Fibroblast of skin of scalp (primary cell): ENCODE data around the gene PLCB3.

Source experiments
- DNase-seq: peaks from one replicate; pipeline ENCODE4 v3.0.0-alpha.2; 2013

PLCB3 gene

DNA sequence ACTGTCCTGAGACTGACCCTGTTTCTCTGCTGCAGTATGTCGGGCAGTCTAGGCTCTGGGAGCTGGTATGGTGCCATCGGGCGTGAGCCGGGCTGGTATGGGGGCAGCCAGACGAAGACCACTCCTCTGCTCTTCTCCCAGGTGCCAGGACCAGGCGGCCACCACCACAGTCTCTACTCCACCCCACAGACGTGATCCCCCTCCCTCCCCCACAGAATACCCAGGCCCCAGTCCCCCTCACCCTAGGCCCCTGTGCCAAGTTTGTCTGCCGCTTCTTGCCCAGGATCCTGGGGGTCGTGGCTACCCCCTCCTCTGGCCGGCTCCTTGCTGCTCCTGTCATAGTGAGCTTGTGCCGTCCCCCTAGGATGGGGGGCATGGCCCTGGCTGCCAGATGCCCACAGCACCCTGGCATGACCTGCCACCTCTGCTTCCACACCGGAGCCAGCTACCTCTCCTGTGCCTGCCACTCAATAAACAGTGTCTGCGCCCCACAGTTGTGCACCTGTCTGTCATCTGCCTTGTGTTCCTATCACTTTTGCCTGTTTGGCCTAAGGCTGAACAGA, 37.8 kb downstream of the PLCB3 start:
- DNase-seq = no peak

DNA sequence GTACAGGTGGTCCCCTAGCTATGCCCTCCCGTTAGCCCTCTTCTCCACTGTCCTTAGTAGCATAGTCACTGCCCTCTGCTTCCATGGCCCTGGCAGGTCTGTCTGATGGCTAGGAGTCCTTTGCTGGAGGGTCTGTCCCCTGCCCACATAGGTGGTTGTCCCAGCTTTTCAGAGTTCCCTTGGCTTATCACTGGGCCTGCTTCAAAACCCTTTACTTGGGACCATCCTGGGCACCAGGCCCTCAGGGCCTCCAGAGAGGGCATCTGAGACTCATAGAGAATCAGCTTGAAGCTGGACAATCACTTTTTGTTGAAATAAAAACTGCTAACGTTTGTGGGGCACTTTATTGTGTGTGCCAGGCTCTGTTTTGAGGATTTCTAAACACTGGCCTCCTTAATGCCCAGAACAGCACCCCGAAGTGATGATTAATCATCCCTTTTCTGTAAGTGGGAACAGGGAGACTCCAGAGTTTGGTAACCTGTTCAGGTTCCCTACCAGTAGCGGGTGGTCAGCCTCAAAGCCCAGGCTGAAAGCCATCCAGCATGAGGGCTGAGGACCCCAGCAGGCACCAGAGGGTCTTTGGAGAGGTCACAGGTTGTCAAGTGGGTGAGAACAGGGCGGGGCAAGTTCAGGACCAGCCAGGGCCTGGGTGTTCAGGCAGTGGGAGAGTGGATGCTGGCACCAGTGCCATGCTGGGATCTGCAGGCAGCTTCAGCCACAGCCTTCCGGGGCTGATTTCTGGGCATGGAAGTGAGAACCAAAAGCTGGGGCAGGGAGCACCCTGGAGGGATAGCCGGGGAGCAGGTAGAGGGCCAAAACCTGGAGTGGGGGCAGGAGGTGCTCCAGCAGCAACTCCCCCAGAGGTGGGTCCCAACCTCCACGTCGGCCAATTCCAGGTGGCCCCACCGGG, 39.3 kb downstream of the PLCB3 start:
- no peak for DNase-seq

DNA sequence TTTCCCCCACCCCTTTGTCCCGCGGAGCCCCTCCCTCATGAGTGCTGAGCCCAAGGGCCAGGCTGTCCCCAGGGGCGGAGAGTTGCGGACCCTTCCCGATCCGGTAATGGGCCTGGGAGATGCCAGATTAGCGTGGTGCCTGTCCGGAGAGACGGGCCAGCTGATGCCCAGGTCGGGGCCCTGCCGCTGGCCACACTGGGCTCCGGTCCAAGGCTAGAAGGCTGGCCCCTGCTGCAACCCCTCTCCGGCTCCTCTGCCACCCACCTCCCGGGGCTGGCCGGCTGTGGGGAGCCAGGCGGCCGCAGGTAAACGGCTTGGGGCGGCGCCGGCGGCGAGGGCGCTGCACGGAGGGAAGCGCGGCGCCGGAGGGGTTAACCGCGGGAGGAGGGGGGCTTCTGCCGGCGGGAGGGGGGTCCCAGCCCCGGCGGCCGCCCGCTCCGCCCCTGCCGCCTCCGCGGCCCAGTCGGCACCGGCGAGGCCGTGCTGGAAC, 40.0 kb downstream of the PLCB3 start, which contains the start of gene KCNK4:
TSS of gene KCNK4 (plus strand) at position 41 of the 490 bp plus-strand sequence. CDS start 1,717 bp downstream, outside the sequence.
- DNase-seq = no peak

DNA sequence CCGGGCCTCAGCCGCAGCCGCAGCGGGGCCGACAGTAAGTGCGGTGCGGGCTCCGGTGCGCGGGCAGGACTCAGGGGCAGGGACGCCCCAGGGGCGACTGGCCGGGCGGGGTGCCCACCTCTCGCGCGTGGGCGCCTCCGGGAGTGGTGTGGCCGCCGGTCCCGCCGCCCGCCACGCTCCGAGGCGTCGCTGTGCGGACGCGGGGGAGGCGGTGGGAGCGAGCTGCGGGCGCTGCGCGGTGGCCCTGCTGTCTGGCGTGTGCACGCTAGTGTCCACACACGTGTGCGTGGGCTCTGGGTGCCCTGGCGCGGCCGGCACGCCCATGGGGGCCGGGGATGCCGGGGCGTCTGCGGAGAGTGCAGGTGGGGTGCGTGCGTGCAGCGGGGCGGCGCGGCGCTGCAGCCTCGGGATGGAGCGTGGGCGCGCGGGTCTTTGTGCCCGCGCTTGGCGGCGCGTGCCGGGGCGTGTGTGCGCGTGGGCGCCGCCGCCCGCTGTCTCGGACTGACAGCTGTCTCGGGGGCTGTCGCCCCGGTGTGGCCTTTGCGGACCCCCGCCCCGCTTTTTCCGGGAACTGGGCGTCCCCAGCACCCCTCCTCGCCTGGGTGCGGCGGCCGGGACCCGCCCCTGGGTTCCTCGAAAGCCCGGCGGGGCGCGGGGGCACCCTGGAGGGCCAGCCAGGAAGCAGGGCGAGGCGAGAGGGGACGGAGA, 40.6 kb downstream of the PLCB3 start:
- no peak for DNase-seq

DNA sequence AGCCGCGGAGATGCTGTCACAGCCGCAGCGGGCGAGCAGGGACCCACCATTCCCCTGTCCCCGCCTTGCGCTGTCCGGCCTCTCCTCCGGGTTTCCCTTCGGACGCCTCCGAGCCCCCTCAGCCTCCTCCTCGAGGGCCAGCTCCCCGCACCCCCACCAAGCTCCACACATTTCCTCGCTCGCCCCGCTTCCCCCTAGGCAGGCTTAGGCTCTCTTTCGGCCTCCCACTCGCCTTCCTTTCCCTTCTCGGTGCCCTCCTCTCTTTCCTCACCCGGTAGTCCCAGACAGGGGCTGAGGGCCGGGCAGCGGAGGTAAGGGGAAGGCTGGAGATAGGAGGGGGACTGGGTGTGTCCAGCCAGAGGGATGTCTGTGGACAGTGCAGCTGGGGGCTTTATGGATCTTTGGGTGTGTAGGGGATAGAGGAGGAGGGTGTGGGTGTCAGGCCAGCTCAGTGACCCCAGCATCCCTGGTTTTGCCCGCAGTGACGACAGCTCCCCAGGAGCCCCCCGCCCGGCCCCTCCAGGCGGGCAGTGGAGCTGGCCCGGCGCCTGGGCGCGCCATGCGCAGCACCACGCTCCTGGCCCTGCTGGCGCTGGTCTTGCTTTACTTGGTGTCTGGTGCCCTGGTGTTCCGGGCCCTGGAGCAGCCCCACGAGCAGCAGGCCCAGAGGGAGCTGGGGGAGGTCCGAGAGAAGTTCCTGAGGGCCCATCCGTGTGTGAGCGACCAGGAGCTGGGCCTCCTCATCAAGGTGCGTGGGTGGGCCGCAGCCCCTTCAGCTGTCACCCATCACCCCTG, 41.3 kb downstream of the PLCB3 start:
- DNase-seq = no peak

DNA sequence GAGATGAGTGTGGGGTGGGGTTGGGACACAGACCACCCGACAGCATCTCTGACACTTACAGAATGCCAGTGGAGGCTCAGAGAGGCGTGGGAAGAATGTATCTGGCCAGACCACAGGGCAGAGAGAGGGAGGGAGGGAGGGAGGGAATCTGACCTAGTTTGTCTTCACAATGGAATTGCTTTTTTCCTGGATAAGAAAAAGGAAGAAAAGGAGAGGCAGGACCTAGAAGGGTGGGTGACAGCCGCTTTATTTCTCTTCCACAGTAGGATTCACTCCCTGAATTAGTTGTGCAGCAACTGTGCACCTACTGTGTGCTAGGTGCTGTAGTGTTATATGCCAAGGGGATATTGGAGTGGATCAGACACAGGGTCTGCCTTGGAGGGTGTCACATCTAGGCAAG, 43.4 kb downstream of the PLCB3 start:
- DNase-seq = peak; percentile 41

DNA sequence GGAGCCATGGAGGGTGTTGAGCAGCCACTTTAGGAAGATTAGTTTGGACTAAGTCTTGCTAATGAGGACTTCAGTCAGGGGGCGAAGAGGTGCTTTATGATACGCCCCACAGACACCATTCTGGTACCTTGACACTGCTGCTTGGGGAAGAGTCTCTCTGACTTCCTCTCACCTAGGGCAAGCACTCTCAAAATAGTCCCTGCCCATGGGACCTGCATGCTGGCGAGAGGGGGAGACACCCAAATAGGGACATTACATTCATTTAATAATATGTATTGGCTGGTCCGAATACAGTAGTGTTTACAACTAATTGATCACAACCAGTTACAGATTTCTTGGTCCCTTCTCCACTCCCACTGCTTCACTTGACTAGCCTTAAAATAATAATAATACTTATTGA, 44.4 kb downstream of the PLCB3 start:
- DNase-seq = no peak

DNA sequence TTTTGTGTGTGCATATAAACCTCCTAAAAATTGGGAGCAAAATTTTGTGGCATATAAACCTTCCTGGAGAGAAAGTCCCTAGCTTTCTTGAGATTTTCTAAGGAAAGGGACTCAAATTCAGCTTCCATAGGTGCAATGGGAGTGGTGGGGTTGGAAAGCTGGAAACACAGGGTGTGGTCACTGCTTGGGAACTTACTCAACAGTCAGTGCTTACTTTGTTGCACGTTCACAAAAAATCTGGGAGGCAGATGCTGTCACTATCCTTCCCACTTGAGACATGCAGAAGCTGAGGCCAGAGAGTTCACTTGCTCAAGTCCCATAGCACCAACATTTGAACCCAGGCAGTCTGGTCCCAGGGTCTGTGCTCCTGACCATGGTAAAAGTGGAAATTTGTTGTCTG, 44.9 kb downstream of the PLCB3 start:
- no peak for DNase-seq

DNA sequence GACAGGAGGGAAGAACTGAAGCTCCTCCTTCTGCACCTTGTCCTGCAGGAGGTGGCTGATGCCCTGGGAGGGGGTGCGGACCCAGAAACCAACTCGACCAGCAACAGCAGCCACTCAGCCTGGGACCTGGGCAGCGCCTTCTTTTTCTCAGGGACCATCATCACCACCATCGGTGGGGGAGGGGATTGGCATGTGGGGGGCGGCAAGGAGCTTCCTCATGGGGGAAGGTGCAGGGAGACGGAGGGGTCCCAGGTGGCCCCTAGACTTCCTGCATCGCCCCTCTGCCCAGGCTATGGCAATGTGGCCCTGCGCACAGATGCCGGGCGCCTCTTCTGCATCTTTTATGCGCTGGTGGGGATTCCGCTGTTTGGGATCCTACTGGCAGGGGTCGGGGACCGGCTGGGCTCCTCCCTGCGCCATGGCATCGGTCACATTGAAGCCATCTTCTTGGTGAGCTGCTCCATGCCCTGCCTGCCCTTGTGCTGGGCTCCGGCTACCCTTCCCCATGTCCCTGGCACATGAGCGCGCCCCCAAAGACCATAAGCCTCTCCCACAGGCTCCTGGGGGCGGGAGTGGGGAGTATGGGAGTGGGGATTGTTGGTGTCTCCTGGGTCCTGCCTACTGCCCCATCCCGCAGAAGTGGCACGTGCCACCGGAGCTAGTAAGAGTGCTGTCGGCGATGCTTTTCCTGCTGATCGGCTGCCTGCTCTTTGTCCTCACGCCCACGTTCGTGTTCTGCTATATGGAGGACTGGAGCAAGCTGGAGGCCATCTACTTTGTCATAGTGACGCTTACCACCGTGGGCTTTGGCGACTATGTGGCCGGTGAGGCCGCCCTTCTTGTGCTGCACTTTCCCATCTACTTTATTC, 45.7 kb downstream of the PLCB3 start:
- DNase-seq = no peak

DNA sequence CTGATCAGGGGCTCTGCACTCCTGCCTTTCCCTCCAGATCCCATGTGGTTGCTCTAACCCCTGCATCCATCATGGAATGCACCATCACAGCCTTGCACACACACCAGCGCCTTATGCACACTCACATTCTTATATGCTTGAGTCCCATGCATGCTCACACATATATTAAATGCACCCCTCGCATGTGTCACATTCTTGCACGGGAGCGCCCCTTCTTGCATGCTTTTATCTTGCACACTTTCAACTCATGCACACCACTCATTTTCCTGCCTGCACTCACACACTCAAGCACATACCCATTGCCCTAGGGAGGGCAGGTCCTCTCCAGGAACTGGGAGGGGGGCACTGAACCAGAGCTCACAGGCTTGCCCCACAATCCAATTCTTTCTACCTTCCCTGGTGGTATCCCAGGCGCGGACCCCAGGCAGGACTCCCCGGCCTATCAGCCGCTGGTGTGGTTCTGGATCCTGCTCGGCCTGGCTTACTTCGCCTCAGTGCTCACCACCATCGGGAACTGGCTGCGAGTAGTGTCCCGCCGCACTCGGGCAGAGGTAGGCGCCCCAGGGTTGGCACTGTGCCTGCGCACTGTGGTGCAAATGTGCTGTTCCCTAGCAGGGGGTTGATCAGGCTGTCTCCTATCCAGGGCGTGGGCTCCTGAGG, 46.5 kb downstream of the PLCB3 start:
- no peak for DNase-seq

DNA sequence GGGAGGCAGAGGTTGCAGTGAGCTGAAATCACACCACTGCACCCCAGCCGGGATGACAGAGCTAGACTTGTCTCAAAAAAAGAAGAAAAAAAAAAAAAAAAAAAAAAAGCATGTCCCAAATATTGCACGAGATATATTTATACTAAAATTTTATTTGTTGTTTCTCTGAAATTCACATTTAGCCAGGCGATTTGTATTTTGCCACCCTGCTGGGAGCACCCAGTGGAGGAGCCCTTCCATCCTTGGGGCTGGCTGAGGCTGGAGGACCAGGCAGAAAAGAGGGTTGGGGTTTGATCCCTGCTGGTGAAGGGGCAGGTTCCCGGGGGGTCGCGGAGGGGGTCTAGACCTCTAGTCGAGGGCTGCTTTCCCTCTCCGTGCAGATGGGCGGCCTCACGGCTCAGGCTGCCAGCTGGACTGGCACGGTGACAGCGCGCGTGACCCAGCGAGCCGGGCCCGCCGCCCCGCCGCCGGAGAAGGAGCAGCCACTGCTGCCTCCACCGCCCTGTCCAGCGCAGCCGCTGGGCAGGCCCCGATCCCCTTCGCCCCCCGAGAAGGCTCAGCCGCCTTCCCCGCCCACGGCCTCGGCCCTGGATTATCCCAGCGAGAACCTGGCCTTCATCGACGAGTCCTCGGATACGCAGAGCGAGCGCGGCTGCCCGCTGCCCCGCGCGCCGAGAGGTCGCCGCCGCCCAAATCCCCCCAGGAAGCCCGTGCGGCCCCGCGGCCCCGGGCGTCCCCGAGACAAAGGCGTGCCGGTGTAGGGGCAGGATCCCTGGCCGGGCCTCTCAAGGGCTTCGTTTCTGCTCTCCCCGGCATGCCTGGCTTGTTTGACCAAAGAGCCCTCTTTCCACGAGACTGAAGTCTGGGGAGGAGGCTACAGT, 47.9 kb downstream of the PLCB3 start:
- DNase-seq = no peak

DNA sequence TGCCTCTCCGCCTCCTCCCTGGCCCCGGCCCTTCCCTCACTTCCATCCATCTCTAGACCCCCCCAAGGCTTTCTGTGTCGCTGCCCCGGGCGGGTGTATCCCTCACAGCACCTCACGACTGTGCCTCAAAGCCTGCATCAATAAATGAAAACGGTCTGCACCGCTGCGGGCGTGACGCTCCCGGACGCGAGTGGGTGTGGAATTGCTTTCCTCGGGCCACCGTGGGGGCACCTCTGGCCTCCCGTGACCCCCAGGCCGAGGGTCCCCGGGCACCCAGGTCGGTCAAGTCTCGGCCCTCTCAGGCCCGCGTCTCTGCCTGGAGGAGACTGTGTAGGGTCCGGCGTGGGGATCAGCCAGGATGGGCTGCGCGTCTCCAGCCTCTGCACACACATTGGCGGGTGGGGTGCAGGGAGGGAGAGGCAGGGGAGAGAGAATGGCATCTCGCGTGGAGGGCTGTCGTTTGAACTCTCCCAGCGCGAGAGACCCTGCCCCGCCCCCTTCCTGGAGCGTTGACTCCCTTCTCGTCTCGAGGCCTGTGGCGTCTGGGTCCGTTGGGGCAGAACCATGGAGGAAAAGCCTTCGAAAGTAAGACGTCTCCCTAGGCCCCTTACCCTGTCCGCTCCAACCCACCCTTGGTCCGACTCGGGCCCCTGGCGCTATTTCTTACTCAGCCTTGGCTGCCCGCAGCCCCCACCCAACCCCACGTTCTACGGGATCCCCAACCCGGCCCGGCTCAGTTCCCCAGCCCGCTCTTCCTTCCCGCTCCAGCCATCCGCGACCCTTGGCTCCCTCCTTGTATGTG, 48.7 kb downstream of the PLCB3 start, which contains the start of gene CATSPERZ:
TSS of gene CATSPERZ (plus strand) at position 512 of the 802 bp plus-strand sequence. CDS start at position 565, 53 bp downstream.
- DNase-seq = no peak

DNA sequence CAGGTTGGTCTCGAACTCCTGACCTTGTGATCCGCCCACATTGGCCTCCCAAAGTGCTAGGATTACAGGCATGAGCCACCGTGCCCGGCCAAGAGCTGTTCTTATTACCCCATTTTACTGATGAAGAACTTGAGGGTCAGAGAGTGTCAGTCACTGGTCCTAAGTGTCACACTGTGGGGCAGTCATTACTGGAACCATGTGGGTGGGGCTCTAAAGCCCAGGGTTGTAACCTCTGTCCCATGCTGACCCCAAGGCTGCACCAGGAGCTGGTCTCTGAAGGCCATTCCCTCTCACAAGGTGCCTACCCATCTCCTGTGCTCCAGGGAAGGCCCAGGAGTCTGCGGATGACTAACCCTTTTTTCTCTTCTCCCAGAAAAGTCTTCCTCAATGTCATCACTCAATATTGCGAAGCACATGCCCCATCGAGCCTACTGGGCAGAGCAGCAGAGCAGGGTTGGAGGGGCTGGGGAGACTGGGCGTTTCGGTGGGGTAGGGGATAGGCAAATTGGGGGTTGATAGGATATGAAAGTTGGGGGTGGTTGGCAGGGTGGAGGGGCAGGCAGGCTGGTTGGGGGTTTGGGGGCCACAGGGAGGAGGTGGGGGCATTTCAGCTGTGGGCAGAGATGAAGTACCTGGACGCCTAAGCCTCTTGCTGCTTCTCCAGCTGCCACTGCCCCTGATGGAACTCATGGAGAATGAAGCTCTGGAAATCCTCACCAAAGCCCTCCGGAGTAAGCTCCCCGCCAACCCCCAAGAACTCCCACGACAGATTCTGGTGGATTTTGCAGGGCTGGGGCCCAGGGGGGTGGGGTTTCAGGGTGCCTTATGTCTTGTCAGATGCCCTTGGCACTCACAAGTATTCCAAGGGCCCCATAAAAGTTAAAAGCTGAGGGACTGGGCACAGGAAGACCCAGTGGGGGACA, 52.0 kb downstream of the PLCB3 start:
- DNase-seq = no peak

DNA sequence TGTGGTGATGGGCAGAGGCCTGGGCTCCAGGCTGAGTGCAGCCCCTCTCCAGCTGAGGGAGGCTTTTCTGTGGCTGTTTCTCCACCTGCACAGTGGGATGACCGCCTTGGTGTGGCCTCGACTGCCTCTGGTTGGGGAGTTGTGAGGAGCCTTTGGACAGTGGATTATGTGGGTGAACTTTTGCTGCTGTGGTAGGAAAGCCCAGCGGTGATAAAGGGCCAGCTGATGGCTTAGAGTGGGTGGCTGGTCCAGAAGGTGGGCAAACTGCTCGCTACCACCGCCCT, 52.6 kb downstream of the PLCB3 start:
- DNase-seq = no peak

DNA sequence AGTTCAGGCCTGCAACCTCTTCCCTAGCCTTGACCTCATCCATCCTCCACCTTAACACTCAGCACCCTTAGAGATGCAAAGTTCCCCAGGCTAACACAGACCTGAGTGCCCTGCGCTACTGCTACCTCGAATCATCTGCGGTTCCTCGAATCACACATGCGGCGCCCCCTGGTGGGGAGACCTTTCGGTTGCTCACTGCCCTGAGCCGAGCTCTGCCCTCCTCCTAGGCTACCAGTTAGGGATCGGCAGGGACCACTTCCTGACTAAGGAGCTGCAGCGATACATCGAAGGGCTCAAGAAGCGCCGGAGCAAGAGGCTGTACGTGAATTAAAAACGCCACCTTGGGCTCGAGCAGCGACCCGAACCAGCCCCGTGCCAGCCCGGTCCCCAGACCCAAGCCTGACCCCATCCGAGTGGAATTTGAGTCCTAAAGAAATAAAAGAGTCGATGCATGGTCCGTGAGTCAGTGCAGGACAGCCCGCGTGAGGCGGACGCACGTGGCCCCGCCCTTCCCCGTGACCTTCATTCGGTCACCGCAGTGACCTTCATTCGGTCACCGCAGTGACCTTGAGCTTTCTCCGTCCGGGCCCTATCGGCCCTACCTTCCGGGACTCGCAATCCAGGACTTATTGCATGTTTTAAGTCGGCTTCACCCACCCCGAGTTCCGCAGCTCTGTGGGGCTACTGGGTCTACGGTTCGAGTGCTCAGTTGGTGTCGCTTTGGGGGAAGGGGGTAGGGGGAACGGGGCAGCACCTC, 53.2 kb downstream of the PLCB3 start:
- peak; percentile 88 for DNase-seq

DNA sequence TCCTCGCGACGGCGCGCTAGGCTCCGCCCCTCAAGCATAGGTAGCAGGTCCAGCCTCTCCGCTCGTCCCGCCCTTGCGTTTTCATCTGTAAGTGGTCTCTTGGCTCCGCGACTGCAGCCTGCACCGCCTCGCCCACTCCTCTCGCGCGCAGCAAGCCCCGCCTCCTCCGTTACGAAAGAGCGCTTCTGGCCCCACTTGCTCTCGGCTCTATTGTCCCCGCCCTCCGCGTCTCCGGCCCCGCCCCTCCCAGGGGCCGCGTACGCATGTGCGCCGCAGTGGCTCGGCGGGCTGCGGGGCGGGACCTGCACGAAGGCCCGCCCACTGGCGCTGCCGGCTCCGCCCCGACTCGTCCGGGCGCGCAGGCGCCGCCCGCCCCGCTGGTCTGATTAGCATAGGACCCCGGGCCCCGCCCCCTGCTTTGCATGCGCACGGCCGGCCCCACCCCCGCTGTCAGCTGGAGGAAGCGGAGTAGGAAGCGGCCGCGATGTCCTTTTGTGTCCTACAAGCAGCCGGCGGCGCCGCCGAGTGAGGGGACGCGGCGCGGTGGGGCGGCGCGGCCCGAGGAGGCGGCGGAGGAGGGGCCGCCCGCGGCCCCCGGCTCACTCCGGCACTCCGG, 53.9 kb downstream of the PLCB3 start, which contains the start of gene ESRRA:
TSS of gene ESRRA (plus strand) at position 450 of the 616 bp plus-strand sequence. CDS start 1,656 bp downstream, outside the sequence.
- DNase-seq = peak; percentile 97
